HEK293T (cell line): ENCODE data around the gene CADPS.

Experiments used
- CTCF ChIA-PET: fragments of 350-600 bp; formaldehyde crosslinking; extraction: SDS; loops from one replicate; lab custom pipeline; 2021; ENCODE audit warnings: antibody characterized with exemption, inconsistent platforms; lab: Yijun Ruan, JAX
- POLR2A ChIA-PET: fragments of 350-600 bp; formaldehyde crosslinking; extraction: SDS; loops from one replicate; lab custom pipeline; 2020; ENCODE audit warnings: antibody characterized with exemption, inconsistent platforms; lab: Yijun Ruan, JAX
- DNase-seq: peaks from one replicate; pipeline ENCODE4 v3.0.0; 2012; ENCODE audit warnings: mixed read lengths; ENCODE audit errors: extremely low spot score
- ARNT ChIP-seq: fragments of 450-650 bp; IDR thresholded peaks from 2 replicates; pipeline ENCODE4 v1.6.1; 2017; ENCODE audit warnings: mild to moderate bottlenecking
- BHLHE40 ChIP-seq: fragments of 450-650 bp; IDR thresholded peaks from 2 replicates; pipeline ENCODE4 v1.6.1; 2016; ENCODE audit warnings: mild to moderate bottlenecking, moderate library complexity, borderline replicate concordance
- CTBP1 ChIP-seq: fragments of 450-650 bp; IDR thresholded peaks from 2 replicates; pipeline ENCODE4 v1.6.1; 2016; ENCODE audit warnings: borderline replicate concordance
- ELF4 ChIP-seq: fragments of 450-650 bp; IDR thresholded peaks from 2 replicates; pipeline ENCODE4 v1.6.1; 2017; ENCODE audit warnings: antibody characterized with exemption
- FOXA1 ChIP-seq: fragments of 450-650 bp; IDR thresholded peaks from 2 replicates; pipeline ENCODE4 v1.6.1; 2016; ENCODE audit warnings: mild to moderate bottlenecking
- FOXK2 ChIP-seq: fragments of 450-650 bp; IDR thresholded peaks from 2 replicates; pipeline ENCODE4 v1.6.1; 2016; ENCODE audit warnings: mild to moderate bottlenecking
- FOXM1 ChIP-seq: fragments of 450-650 bp; IDR thresholded peaks from 2 replicates; pipeline ENCODE4 v1.6.1; 2017; ENCODE audit warnings: mild to moderate bottlenecking, borderline replicate concordance
- HDGF ChIP-seq: fragments of 450-650 bp; IDR thresholded peaks from 2 replicates; pipeline ENCODE4 v1.6.1; 2017; ENCODE audit warnings: antibody characterized with exemption, borderline replicate concordance
- L3MBTL2 ChIP-seq: fragments of 450-650 bp; conservative IDR thresholded peaks from 2 replicates; pipeline ENCODE4 v1.6.1; 2016; ENCODE audit warnings: mild to moderate bottlenecking
- LEF1 ChIP-seq: fragments of 450-650 bp; IDR thresholded peaks from 2 replicates; pipeline ENCODE4 v1.6.1; 2017; ENCODE audit warnings: mild to moderate bottlenecking, borderline replicate concordance
- NFRKB ChIP-seq: fragments of 450-650 bp; IDR thresholded peaks from 2 replicates; pipeline ENCODE4 v1.6.1; 2016; ENCODE audit warnings: mild to moderate bottlenecking, moderate library complexity
- SP1 ChIP-seq: fragments of 450-650 bp; IDR thresholded peaks from 2 replicates; pipeline ENCODE4 v1.6.1; 2017
- SUZ12 ChIP-seq: fragments of 450-650 bp; IDR thresholded peaks from 2 replicates; pipeline ENCODE4 v1.6.1; 2016; ENCODE audit warnings: mild to moderate bottlenecking
- TARDBP ChIP-seq: fragments of 450-650 bp; IDR thresholded peaks from 2 replicates; pipeline ENCODE4 v1.6.1; 2016
- ZNF384 ChIP-seq: fragments of 450-650 bp; IDR thresholded peaks from 2 replicates; pipeline ENCODE4 v1.6.1; 2016
- TF ChIP-seq, protein P1 (sequence below): fragments of 450-650 bp; IDR thresholded peaks from 2 replicates; pipeline ENCODE4 v1.6.1; 2016

The CADPS gene

DNA sequence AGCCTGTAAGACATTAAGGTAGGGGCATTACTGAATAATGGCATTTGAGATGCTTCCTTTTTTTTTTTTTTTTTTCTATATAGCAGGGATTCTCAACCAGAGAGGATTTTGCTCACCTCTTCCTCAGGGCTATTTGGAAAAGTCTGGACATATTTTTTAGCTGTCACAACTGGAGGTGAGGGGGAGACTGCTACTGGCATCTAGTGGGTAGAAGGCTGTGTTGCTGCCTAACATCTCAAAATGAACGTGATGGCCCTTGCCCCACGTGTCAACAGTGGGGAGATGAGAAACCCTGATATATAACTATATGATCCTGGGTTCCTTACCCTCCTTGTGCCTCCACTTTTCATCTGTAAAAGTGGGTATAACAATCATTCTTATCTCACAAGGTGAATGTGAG lies 71.9 kb downstream of the CADPS start:
- POLR2A ChIA-PET: no interaction called here
- TF ChIP-seq FOXM1: no peak
- TF ChIP-seq SP1: no peak
- no peak for TF ChIP-seq CTBP1
- no peak for TF ChIP-seq FOXA1
- TF ChIP-seq ELF4: no peak
- TF ChIP-seq HDGF: no peak
- TF ChIP-seq ZNF384: no peak
- TF ChIP-seq NFRKB: no peak
- TF ChIP-seq, protein P1, sequence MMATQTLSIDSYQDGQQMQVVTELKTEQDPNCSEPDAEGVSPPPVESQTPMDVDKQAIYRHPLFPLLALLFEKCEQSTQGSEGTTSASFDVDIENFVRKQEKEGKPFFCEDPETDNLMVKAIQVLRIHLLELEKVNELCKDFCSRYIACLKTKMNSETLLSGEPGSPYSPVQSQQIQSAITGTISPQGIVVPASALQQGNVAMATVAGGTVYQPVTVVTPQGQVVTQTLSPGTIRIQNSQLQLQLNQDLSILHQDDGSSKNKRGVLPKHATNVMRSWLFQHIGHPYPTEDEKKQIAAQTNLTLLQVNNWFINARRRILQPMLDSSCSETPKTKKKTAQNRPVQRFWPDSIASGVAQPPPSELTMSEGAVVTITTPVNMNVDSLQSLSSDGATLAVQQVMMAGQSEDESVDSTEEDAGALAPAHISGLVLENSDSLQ: no peak
- TF ChIP-seq TARDBP: no peak
- TF ChIP-seq L3MBTL2: no peak
- DNase-seq: no peak
- CTCF ChIA-PET: interaction anchor here (0.6 kb wide), 1 partner anchor 144 kb away, joined by 3 read pairs; no protein-coding TSS in a partner anchor

DNA sequence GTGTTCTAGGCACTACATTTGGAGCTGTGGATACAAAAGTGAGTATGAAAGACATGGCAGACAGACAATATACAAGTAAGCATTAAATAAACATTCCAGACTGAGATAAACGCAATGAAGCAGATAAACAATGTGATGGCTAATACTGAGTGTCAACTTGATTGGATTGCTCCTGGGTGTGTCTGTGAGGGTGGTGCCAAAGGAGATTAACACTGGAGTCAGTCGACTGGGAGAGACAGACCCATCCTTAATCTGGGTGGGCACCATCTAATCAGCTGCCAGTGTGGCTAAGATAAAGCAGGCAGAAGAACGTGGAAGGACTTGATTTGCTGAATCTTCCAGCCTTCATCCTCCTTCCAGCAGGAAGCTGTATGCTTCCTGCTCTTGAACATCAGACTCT lies 77.2 kb downstream of the CADPS start:
- no peak for TF ChIP-seq BHLHE40
- TF ChIP-seq SP1: no peak
- no peak for TF ChIP-seq ZNF384
- TF ChIP-seq FOXK2: no peak
- TF ChIP-seq LEF1: no peak
- TF ChIP-seq SUZ12: no peak
- no peak for TF ChIP-seq FOXA1
- no peak for TF ChIP-seq ELF4
- TF ChIP-seq CTBP1: no peak
- TF ChIP-seq HDGF: no peak
- TF ChIP-seq L3MBTL2: no peak
- TF ChIP-seq TARDBP: no peak
- TF ChIP-seq, protein P1: no peak
- TF ChIP-seq NFRKB: no peak
- TF ChIP-seq ARNT: no peak
- no peak for TF ChIP-seq FOXM1
- POLR2A ChIA-PET: no interaction called here
- CTCF ChIA-PET: no interaction called here
- DNase-seq: no peak

DNA sequence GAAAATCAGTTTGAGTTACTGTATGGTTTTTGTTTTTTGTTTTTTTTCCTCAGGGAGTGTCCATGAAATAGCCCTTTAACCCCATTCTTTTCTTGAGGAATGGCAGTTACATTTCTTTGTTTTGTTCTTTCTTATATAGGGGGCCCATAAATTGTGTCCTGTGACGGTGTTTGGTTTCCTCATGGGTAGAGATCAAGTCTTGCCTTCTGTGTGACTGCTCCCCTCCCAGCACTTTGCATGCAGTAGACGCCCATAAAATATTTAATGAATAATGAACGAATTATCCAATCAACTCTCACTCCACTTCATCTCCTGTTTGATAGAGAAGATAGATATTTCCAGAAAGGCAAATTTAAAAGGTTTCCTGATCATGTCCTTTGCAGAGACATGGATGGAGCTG lies 78.1 kb downstream of the CADPS start:
- ChIA-PET POLR2A (no interaction called here), CTCF (no interaction called here)
- no peak for DNase-seq
- TF ChIP-seq ZNF384: no peak
- TF ChIP-seq FOXM1: no peak
- TF ChIP-seq L3MBTL2: no peak
- TF ChIP-seq ELF4: no peak
- no peak for TF ChIP-seq BHLHE40
- no peak for TF ChIP-seq SP1
- no peak for TF ChIP-seq FOXA1
- TF ChIP-seq, protein P1: no peak
- no peak for TF ChIP-seq CTBP1
- TF ChIP-seq HDGF: no peak
- TF ChIP-seq FOXK2: no peak
- TF ChIP-seq LEF1: no peak
- no peak for TF ChIP-seq NFRKB

DNA sequence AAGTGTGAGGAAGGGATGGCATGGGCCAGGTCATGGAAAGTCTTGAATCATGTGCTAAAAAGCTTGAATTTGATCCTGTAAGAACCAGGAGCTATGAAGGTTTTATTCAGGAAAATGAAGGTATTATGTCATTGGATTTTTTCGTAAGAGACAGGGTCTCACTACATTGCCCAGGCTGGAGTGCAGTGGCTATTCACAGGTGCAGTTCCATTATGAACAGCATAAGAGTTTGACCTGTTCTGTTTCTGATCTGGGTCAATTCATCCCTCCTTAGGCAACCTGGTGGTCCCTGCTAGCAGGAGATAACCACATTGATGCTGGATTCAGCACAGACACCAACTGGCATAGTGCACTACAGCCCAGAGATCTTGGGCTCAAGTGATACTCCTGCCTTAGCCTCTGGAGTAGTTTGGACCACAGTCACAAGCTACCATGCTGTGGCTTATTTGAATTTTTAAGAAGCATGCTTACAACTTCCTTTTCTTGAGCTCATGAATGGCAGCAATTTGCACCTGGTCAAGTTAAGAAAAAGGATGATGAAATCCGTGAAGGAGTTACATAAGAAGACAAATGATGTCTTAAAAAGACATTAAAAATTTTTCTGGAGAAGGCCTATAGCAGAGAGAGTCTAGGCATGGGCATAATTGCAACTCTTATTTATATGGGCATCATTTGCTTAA lies 79.1 kb downstream of the CADPS start:
- no peak for DNase-seq
- POLR2A ChIA-PET: no interaction called here
- TF ChIP-seq CTBP1 (no peak), NFRKB (no peak), ELF4 (no peak)
- CTCF ChIA-PET: no interaction called here

DNA sequence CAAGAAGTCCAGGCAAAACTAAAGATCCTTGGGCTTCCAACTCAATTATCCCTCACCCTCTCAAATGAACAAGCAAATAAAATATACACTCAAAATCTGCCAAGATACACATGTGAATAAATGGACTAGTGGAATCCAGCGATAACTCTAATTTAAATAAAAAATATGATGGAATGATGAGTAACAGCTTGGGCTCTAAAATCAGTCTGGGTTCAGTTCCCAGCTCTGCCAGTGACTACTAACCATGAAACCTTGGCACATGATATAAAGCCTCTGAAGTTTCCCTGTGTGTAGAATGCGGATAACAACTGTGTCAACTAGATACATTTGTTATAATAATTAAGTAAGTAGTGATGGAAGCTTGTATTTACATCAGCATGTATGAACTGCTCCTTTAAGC lies 81.3 kb downstream of the CADPS start:
- ChIA-PET CTCF (no interaction called here), POLR2A (no interaction called here)
- no peak for DNase-seq
- TF ChIP-seq LEF1 (no peak), ELF4 (no peak), FOXA1 (no peak), FOXK2 (no peak), SUZ12 (no peak), CTBP1 (no peak), FOXM1 (no peak), BHLHE40 (no peak), ARNT (no peak), TARDBP (no peak), SP1 (no peak), L3MBTL2 (no peak), NFRKB (no peak), HDGF (no peak), ZNF384 (no peak)
- TF ChIP-seq, protein P1: no peak
